Spinal cord (tissue), 10 donors: ENCODE data around the gene FAM120C. TPM values are rescaled to one million over a fixed set of nuclear protein-coding genes. Genes with fewer than 3 reads are reported as not detected.

ENCODE experiments used
- DNase-seq, 6 donors: peaks; one replicate each; pipeline versions ENCODE4 v3.0.0 to v3.0.0-alpha.2; 2013 to 2015; ENCODE audit warnings: low spot score in 6 of 6, low read depth in 4 of 6
- H3K27ac ChIP-seq: one replicate; pipeline ENCODE4 v1.5.1; 2013; ENCODE audit warnings: low read depth, low read length, control low read depth
- H3K27me3 ChIP-seq: one replicate; pipeline ENCODE4 v1.6.1; 2013; ENCODE audit warnings: low read length; ENCODE audit not compliant: control insufficient read depth, insufficient read depth
- H3K36me3 ChIP-seq: one replicate; pipeline ENCODE4 v1.6.1; 2013; ENCODE audit warnings: low read length; ENCODE audit not compliant: control insufficient read depth, insufficient read depth
- H3K4me1 ChIP-seq: one replicate; pipeline ENCODE4 v1.6.1; 2013; ENCODE audit warnings: low read length; ENCODE audit not compliant: control insufficient read depth, insufficient read depth
- H3K4me3 ChIP-seq: one replicate; pipeline ENCODE4 v1.5.1; 2013; ENCODE audit warnings: low read depth, low read length, control low read depth
- H3K9me3 ChIP-seq: one replicate; pipeline ENCODE4 v1.6.1; 2013; ENCODE audit warnings: low read length; ENCODE audit not compliant: control insufficient read depth, insufficient read depth
- WGBS: methylation state at CpG from one replicate; pipeline ENCODE4 v1.1.5; 2013; ENCODE audit warnings: missing lambda C conversion rate; ENCODE audit not compliant: insufficient coverage; 5-methylcytosine and 5-hydroxymethylcytosine counted together
- polyA plus RNA-seq, 2 donors: library from polyadenylated mRNA; unstranded; fragments of 120-200 nt; gene quantifications; one replicate each; pipeline ENCODE4 v1.2.1, GENCODE V29; 2013; ENCODE audit not compliant: insufficient read length in 2 of 2
- total RNA-seq, 2 donors: library from RNA; depleted of rRNA in 1 of 2; stranded (reverse); fragments of 120-200 nt in 1 of 2; fragments of >200 nt in 1 of 2; gene quantifications; one replicate each; pipeline versions ENCODE4 v1.2.3 to v1.2.4, GENCODE V29; 2013 to 2014
- donor health status: healthy.

FAM120C gene
- total and polyA plus RNA-seq, 4 donors, result 12.2 to 21.9 (median 16.9) TPM

DNA sequence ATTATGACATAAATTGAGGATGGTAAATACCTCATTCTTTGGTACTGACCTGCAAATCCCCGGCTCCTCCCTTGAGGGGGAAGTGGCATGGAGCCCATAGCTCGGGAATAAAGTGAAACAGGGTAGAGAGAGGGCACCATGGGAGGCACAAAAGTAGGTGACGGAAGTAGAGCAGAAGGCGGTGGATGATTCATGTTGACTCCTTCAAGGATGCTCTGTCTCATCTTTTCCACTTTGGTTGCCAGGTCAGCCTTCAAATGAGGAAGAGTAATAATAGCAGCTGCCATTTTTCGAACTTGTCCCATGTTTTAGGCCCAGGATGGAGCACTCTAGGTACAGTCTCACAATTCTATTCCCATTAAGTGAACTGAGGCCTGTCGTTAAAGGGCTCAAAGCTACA, 97.4 kb downstream of the FAM120C start:
- H3K4me1 ChIP-seq, result no peaks in the 10 kb centered on the region
- H3K9me3 ChIP-seq, result no peaks in the 10 kb centered on the region
- 83% methylated on average over 6 of the region's 6 CpGs for WGBS
- H3K27ac ChIP-seq, result no peak overlapping the region
- H3K4me3 ChIP-seq, result no peak overlapping the region
- DNase-seq, result no peak
- peaks cover 6% of the 10 kb centered on the region for H3K36me3 ChIP-seq
- H3K27me3 ChIP-seq, result no peaks in the 10 kb centered on the region

GRCh38 chrX:54076903-54077302, 106.2 kb downstream of the FAM120C start:
- Histone ChIP-seq H3K9me3 (no peaks in the 10 kb centered on the region), H3K27me3 (no peaks in the 10 kb centered on the region), H3K4me1 (no peaks in the 10 kb centered on the region), H3K36me3 (peaks cover 19% of the 10 kb centered on the region), H3K27ac (no peak overlapping the region), H3K4me3 (no peak overlapping the region)
- no peak for DNase-seq
- no CpG with 5 or more reads among the region's 2 CpGs for WGBS

DNA sequence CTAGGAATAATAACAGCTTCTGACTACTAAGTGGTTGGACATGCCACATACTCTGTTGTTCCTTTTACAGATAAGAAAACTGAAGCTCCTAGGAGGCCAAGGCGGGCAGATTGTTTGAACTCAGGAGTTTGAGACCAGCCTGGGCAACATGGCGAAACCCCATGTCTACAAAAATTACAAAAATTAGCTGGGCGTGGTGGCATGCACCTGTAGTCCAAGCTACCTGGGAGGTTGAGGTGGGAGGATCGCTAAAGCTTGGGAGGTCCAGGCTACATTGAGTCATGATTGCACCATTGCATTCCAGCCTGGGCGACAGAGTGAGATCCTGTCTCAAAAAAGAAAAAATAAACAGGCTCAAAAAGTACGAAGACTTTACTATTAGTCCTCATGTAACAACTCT, 108.2 kb downstream of the FAM120C start:
- peaks cover 14% of the 10 kb centered on the region for H3K36me3 ChIP-seq
- DNase-seq, result no peak
- no peaks in the 10 kb centered on the region for H3K27me3 ChIP-seq
- H3K9me3 ChIP-seq, result no peaks in the 10 kb centered on the region
- WGBS, result 73% methylated on average over 2 of the region's 6 CpGs
- no peaks in the 10 kb centered on the region for H3K4me1 ChIP-seq
- H3K4me3 ChIP-seq, result no peak overlapping the region
- no peak overlapping the region for H3K27ac ChIP-seq

- H3K27me3 ChIP-seq, result no peaks in the 10 kb centered on the region
- H3K4me3 ChIP-seq, result no peak overlapping the region
- H3K9me3 ChIP-seq, result no peaks in the 10 kb centered on the region
- DNase-seq, result no peak
- H3K4me1 ChIP-seq, result no peaks in the 10 kb centered on the region
- no peak overlapping the region for H3K27ac ChIP-seq
- H3K36me3 ChIP-seq, result no peaks in the 10 kb centered on the region
- WGBS, result 100% methylated on average over 1 of the region's 2 CpGs
These were observed 115.3 kb downstream of the FAM120C start for GRCh38 chrX:54067766-54068165.

GRCh38 chrX:54066841-54067240, 116.2 kb downstream of the FAM120C start:
- no peaks in the 10 kb centered on the region for H3K9me3 ChIP-seq
- no peak overlapping the region for H3K4me3 ChIP-seq
- H3K4me1 ChIP-seq, result no peaks in the 10 kb centered on the region
- no peaks in the 10 kb centered on the region for H3K27me3 ChIP-seq
- H3K27ac ChIP-seq, result no peak overlapping the region
- H3K36me3 ChIP-seq, result no peaks in the 10 kb centered on the region
- no peak for DNase-seq

- H3K27me3 ChIP-seq, result no peaks in the 10 kb centered on the region
- no CpG with 5 or more reads among the region's 3 CpGs for WGBS
These were observed 118.5 kb downstream of the FAM120C start for GRCh38 chrX:54064564-54064963.

DNA sequence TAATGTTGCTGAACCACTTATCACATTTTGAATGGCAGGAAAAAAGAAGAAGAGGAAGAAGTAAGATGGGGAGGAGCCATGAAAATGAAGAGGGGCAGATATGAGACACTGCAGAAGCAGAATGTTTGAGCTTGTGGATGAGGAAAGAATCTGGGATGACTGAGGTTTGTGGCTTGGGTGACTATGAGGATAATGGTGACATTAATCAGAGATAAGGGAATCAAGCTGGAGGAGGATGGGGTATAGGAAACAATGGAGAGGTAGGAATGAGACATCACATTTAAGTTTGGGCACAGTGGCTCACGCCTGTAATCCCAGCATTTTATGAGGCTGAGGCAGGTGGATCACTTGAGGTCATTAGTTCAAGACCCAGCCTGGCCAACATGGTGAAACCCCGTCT, 119.7 kb downstream of the FAM120C start:
- H3K9me3 ChIP-seq, result no peaks in the 10 kb centered on the region
- H3K36me3 ChIP-seq, result no peaks in the 10 kb centered on the region
- no peak overlapping the region for H3K27ac ChIP-seq
- H3K27me3 ChIP-seq, result no peaks in the 10 kb centered on the region
- WGBS, result 67% methylated on average over 1 of the region's 2 CpGs
- H3K4me3 ChIP-seq, result no peak overlapping the region
- H3K4me1 ChIP-seq, result no peaks in the 10 kb centered on the region
- DNase-seq, result no peak

More at GRCh38 chrX:54064564-54064963, 118.5 kb downstream of the FAM120C start:
- Histone ChIP-seq H3K9me3 (no peaks in the 10 kb centered on the region), H3K4me3 (no peak overlapping the region), H3K4me1 (no peaks in the 10 kb centered on the region), H3K27ac (no peak overlapping the region), H3K36me3 (no peaks in the 10 kb centered on the region)
- no peak for DNase-seq

DNA sequence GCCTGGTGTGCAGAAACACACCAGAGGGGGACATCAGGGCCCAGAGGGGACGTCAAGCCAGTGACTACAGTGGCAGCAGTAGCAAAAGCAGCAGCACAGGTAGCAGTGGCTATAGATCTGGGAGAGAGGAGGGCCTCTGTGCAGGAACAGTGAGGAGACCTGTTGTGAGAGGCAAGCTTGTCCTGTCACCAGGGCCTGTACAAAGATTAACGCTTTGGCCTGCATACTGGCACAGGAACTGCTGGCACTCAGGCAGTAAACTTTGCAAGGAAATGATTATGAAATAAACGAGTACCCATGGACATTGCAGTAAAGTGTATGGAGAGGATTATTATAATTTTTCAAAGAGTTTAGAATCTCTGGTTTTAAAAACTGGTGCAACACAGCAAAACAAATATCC, 133.3 kb downstream of the FAM120C start:
- Histone ChIP-seq H3K27me3 (no peaks in the 10 kb centered on the region), H3K27ac (no peak overlapping the region), H3K4me3 (no peak overlapping the region), H3K4me1 (peaks cover 5% of the 10 kb centered on the region), H3K9me3 (no peaks in the 10 kb centered on the region), H3K36me3 (peaks cover 6% of the 10 kb centered on the region)
- WGBS, result 55% methylated on average over 2 of the region's 3 CpGs
- no peak for DNase-seq

DNA sequence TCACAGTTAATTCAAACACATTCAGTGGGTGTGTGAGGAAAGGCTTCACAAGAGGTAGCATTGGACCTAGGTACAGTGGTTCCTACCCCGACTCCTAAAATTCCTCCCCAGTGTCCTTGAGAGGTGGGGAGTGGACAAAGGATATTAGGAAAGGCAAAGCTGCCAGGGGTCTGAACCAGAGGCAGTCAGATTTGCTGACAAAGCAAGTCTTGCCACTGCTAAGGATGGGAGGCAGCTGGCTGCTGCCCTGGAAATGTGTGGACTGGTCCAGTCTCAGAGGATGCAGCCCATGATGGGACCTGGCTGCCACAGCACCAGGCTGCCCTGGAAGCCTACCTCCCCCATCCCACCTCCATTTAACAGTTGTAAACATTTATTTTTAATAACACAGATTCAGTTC, 134.6 kb downstream of the FAM120C start:
- no peak for DNase-seq
- no CpG with 5 or more reads among the region's 1 CpG for WGBS
- Histone ChIP-seq H3K27me3 (no peaks in the 10 kb centered on the region), H3K4me1 (peaks cover 7% of the 10 kb centered on the region), H3K36me3 (no peaks in the 10 kb centered on the region), H3K9me3 (no peaks in the 10 kb centered on the region), H3K4me3 (no peak overlapping the region), H3K27ac (no peak overlapping the region)

- Histone ChIP-seq H3K27ac (peak overlapping the region; percentile 95), H3K4me1 (peaks cover 12% of the 10 kb centered on the region), H3K9me3 (no peaks in the 10 kb centered on the region), H3K4me3 (no peak overlapping the region), H3K27me3 (no peaks in the 10 kb centered on the region), H3K36me3 (peaks cover 7% of the 10 kb centered on the region)
- DNase-seq, result peak in 1 of 6 donors; percentile 1
- 82% methylated on average over 9 of the region's 12 CpGs for WGBS
These were observed 137.4 kb downstream of the FAM120C start for GRCh38 chrX:54045563-54046228.
